Vagina (tissue), 2 donors: ENCODE data around the gene ZDHHC21. TPM values are rescaled to one million over a fixed set of nuclear protein-coding genes. Genes with fewer than 3 reads are reported as not detected.
"Not testable (repeated sequence)": the region's sequence is repeated elsewhere in the genome, so short reads cannot be mapped to it uniquely, and the experiment has no call there.

Experiments
- DNase-seq, 2 donors: peaks; one replicate each; pipeline ENCODE4 v3.0.0-alpha.2; 2017; ENCODE audit errors: extremely low spot score in 2 of 2
- H3K27ac ChIP-seq: fragments of 200-600 bp; sonication (generic); one replicate; pipeline ENCODE4 v1.5.1; 2019
- H3K27me3 ChIP-seq: fragments of 200-600 bp; sonication (generic); one replicate; pipeline ENCODE4 v1.5.1; 2019
- H3K36me3 ChIP-seq, 2 donors: fragments of 200-600 bp; sonication (generic); one replicate each; pipeline ENCODE4 v1.5.1; 2017 to 2019
- H3K4me1 ChIP-seq: fragments of 200-600 bp; sonication (generic); one replicate; pipeline ENCODE4 v1.5.1; 2019
- H3K4me3 ChIP-seq, 2 donors: fragments of 200-600 bp; sonication (generic); 1 replicate in 1 of 2; 2 replicates in 1 of 2; pipeline ENCODE4 v1.5.1; 2016 to 2019
- H3K9me3 ChIP-seq: fragments of 200-600 bp; sonication (generic); one replicate; pipeline ENCODE4 v1.5.1; 2019
- POLR2A ChIP-seq, 2 donors: fragments of 450-650 bp; IDR thresholded peaks; one replicate each; pipeline ENCODE4 v1.6.1; 2017; ENCODE audit warnings: antibody characterized with exemption in 2 of 2, mild to moderate bottlenecking in 2 of 2, moderate library complexity in 2 of 2
- POLR2AphosphoS5 ChIP-seq, 2 donors: sonication (generic); formaldehyde crosslinking; IDR thresholded peaks; one replicate each; pipeline ENCODE4 v1.9.0; 2017; ENCODE audit warnings: antibody characterized with exemption in 2 of 2, mild to moderate bottlenecking in 2 of 2, low read depth in 1 of 2; ENCODE audit not compliant: insufficient read depth in 1 of 2
- intact Hi-C: fragments of 100-400 bp; cut with DNase I; formaldehyde crosslinking; loops from one replicate; pipeline ENCODE4 v1.15.1; 2023
- total RNA-seq: library from RNA; depleted of rRNA; stranded (reverse); fragments of >200 nt; gene quantifications from one replicate; pipeline ENCODE4 v1.2.3, GENCODE V29; 2016
- TF ChIP-seq, protein P1 (sequence below), 3 experiments: fragments of 450-650 bp in 2 of 3; fragments of 200-600 bp in 1 of 3; sonication (generic) in 1 of 3; IDR thresholded peaks; one replicate each; pipeline ENCODE4 v1.5.1; 2017 to 2019; ENCODE audit warnings: antibody characterized with exemption in 3 of 3, mild to moderate bottlenecking in 2 of 3, moderate library complexity in 2 of 3

The ZDHHC21 gene
- total RNA-seq, 1 donor from 2014 or later = 10.3 TPM

DNA sequence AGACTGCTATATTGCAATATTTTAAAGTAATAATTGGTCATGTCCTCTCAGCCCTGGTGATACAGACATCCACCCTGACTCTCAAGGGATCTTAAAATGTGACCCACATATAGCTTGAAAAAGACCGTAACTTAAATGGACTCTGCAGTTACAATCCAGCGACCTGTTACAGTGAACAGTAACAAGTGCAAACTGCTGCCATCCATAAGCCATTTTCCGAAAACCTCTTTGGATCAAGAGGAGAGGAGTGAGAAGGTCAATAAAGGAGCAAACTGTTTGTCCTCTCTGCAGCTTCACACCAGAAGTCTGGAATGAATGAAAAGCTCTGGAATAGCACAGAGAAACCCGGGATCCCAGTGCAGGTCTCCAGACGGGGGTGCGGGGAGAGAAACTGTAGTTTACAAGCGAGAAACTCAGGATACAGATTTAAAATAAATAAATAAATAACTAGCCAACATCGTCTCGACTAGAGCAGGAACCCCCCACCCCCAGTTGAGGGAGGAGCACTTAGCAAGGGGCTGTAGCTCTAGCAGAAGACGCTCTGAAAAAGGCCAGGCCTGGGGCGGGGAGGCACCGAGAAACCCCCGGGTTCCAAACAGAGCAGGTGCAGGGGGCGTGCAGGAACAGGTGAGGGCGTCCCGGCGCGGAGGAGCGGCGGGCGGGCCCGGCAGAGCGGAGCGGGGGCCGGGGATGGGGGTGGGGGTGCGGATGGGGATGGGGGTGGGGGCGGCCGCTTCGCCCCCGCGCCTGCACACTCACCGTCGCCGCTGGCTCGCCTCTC lies 572 bp downstream of the ZDHHC21 start:
- Histone ChIP-seq H3K4me3 (peak overlapping the region; percentile 72 to 93), H3K27me3 (no peaks in the 10 kb centered on the region), H3K4me1 (peaks cover 33% of the 10 kb centered on the region), H3K36me3 (peaks cover 0 to 8% of the 10 kb centered on the region in 2 donors), H3K9me3 (no peaks in the 10 kb centered on the region), H3K27ac (peak overlapping the region; percentile 37)
- intact Hi-C loops = no loop called here
- TF ChIP-seq, protein P1, sequence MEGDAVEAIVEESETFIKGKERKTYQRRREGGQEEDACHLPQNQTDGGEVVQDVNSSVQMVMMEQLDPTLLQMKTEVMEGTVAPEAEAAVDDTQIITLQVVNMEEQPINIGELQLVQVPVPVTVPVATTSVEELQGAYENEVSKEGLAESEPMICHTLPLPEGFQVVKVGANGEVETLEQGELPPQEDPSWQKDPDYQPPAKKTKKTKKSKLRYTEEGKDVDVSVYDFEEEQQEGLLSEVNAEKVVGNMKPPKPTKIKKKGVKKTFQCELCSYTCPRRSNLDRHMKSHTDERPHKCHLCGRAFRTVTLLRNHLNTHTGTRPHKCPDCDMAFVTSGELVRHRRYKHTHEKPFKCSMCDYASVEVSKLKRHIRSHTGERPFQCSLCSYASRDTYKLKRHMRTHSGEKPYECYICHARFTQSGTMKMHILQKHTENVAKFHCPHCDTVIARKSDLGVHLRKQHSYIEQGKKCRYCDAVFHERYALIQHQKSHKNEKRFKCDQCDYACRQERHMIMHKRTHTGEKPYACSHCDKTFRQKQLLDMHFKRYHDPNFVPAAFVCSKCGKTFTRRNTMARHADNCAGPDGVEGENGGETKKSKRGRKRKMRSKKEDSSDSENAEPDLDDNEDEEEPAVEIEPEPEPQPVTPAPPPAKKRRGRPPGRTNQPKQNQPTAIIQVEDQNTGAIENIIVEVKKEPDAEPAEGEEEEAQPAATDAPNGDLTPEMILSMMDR (IDR thresholded peaks at IDR 0.05) = no peak
- TF ChIP-seq POLR2A (IDR thresholded peaks at IDR 0.05) (no peak), POLR2AphosphoS5 (IDR thresholded peaks at IDR 0.05; ENCODE audit: insufficient read depth in 1 of 2, low read depth in 1 of 2) (no peak)
- no peak for DNase-seq

DNA sequence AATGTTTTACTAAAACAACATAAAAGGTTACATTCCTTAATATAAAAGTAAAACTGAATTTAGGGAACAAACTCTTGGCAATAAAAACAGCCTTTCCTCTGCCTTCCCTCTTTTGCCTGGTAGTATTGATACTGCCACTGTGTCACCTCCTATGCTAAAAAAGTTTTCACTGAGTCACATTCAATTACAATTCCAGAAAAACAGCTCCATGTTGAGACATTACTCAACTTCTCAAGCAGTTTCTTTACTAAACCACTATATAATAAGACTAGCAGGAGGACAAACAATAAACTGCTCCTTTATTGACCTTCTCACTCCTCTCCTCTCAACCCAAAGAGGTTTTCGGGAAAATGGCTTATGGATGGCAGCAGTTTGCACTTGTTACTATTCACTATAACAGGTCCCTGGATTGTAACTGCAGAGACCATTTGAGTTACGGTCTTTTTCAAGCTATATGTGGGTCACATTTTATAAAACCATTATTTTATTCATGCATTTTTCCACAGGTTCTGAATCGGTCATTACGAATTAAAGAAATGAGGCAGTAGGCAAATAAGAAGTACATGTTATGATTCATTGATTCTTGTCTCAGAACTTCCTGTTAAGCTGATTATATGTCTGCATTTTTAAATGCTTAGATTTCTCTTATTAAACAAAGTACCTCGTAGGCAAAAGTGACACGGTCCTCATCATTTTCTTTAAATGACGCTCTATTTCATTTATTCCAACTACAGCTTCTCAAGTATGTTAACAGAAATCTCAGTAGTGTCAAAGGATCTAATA lies 2.1 kb downstream of the ZDHHC21 start:
- no peaks in the 10 kb centered on the region for H3K27me3 ChIP-seq
- intact Hi-C loops = no loop called here
- H3K4me3 ChIP-seq = no peak overlapping the region
- DNase-seq = no peak
- peaks cover 33% of the 10 kb centered on the region for H3K4me1 ChIP-seq
- H3K27ac ChIP-seq = no peak overlapping the region
- H3K36me3 ChIP-seq = peaks cover 0 to 8% of the 10 kb centered on the region in 2 donors
- no peak for TF ChIP-seq POLR2A (IDR thresholded peaks at IDR 0.05)
- TF ChIP-seq, protein P1 (IDR thresholded peaks at IDR 0.05) = no peak
- no peak for TF ChIP-seq POLR2AphosphoS5 (IDR thresholded peaks at IDR 0.05; ENCODE audit: insufficient read depth in 1 of 2, low read depth in 1 of 2)
- H3K9me3 ChIP-seq = no peaks in the 10 kb centered on the region

DNA sequence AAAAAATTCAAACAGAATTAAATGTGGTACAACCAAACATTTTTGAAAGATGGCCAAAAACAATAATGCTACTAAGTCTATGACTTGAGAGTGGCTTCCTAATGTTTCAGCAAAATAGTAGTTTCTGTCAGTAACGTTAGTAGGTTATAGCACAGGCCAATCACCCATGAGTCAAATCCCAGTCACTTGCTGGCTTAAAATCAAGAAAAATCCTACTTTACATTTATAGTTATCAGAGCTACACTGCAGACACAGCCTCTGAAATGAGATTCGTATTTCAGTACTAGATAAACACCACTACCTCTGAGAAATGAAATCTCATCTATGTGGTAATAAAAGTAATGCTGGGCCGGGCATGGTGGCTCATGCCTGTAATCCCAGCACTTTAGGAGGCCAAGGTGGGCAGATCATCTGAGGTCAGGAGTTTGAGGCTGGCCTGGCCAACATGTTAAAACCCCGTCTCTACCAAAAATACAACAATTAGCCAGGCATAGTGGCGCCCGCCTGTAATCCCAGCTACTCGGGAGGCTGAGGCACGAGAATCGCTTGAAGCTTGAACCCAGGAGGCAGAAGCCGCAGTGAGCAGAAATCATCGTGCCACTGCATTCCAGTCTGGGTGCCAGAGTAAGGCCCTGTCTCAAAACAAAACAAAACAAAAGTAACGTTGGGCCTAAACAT lies 6.1 kb downstream of the ZDHHC21 start:
- no peak overlapping the region for H3K4me3 ChIP-seq
- no peak overlapping the region for H3K27ac ChIP-seq
- H3K4me1 ChIP-seq = peaks cover 19% of the 10 kb centered on the region
- TF ChIP-seq POLR2AphosphoS5 (IDR thresholded peaks at IDR 0.05; ENCODE audit: insufficient read depth in 1 of 2, low read depth in 1 of 2) (no peak), POLR2A (IDR thresholded peaks at IDR 0.05) (no peak)
- TF ChIP-seq, protein P1 (IDR thresholded peaks at IDR 0.05) = no peak
- no peak for DNase-seq
- no peaks in the 10 kb centered on the region for H3K9me3 ChIP-seq
- intact Hi-C loops = no loop called here
- H3K36me3 ChIP-seq = peaks cover 0 to 8% of the 10 kb centered on the region in 2 donors
- H3K27me3 ChIP-seq = no peaks in the 10 kb centered on the region

DNA sequence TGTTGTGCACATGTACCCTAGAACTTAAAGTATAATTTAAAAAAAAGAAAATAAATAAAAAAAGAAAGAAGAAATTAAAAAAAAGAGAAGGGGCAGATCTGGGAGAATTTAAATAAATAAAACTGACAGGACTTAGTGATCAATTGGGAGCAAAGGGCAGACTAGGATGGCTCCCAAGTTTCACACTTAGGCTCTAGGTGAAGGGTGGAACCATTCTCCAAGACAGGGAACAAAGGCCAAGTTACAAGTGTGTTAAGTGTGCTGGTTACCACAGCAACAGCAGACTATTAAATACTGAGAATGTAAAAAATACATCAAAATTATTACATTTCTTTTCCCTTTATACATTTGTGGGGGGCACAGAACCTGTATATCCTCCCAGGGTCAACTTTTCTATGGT lies 7.1 kb downstream of the ZDHHC21 start:
- DNase-seq = no peak
- no peaks in the 10 kb centered on the region for H3K9me3 ChIP-seq
- intact Hi-C loops = no loop called here
- TF ChIP-seq POLR2A (IDR thresholded peaks at IDR 0.05) = no peak
- no peak for TF ChIP-seq POLR2AphosphoS5 (IDR thresholded peaks at IDR 0.05; ENCODE audit: insufficient read depth in 1 of 2, low read depth in 1 of 2)
- TF ChIP-seq, protein P1 (IDR thresholded peaks at IDR 0.05) = no peak
- H3K27ac ChIP-seq = no peak overlapping the region
- no peaks in the 10 kb centered on the region for H3K27me3 ChIP-seq
- peaks cover 9% of the 10 kb centered on the region for H3K4me1 ChIP-seq
- no peak overlapping the region for H3K4me3 ChIP-seq
- H3K36me3 ChIP-seq = peaks cover 0 to 8% of the 10 kb centered on the region in 2 donors

DNA sequence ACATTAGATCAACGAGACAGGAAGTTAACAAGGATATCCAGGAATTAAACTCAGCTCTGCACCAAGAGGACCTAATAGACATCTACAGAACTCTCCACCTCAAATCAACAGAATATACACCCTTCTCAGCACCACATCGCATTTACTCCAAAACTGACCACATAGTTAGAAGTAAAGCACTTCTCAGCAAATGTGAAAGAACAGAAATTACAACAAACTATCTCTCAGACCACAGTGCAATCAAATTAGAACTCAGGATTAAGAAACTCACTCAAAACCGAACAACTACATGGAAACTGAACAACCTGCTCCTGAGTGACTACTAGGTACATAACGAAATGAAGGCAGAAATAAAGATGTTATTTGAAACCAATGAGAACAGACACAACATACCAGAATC lies 10.6 kb downstream of the ZDHHC21 start:
- H3K4me1 ChIP-seq, DNase-seq, H3K4me3 ChIP-seq, H3K36me3 ChIP-seq, intact Hi-C loops, H3K9me3 ChIP-seq, H3K27ac ChIP-seq, H3K27me3 ChIP-seq: not testable (repeated sequence)
